ENCODE measurements around the gene PLCB2. TPM values are rescaled to one million over a fixed set of nuclear protein-coding genes. Genes with fewer than 3 reads are reported as not detected.
A peak's percentile ranks its signal among the peaks of the same experiment; 100 is the strongest.

The PLCB2 gene
- total and polyA plus RNA-seq, 9 of the 15 experiments (the other 6 are each of a cell fraction or from before 2014, with no cell fraction given): 0.37 to 12.3 (median 8.0) TPM

GRCh38 chr15:40323239-40323952 lies 15.7 kb upstream of the PLCB2 start, which contains the start of gene INAFM2 (continued):
- TF ChIP-seq STAG1 (CRISPR knock-in tag; IDR thresholded peaks at IDR 0.05; ENCODE audit: borderline replicate concordance): 0 out of 2 replicates have a peak, but pooled peaks have one; percentile 13
- no peak for TF ChIP-seq PHB (CRISPR knock-in tag; IDR thresholded peaks at IDR 0.05)
- TF ChIP-seq ZNF584 (CRISPR knock-in tag; IDR thresholded peaks at IDR 0.05; ENCODE audit: low read depth): no peak
- TF ChIP-seq TAF7 (tag; IDR thresholded peaks at IDR 0.05): no peak
- TF ChIP-seq, protein P1, sequence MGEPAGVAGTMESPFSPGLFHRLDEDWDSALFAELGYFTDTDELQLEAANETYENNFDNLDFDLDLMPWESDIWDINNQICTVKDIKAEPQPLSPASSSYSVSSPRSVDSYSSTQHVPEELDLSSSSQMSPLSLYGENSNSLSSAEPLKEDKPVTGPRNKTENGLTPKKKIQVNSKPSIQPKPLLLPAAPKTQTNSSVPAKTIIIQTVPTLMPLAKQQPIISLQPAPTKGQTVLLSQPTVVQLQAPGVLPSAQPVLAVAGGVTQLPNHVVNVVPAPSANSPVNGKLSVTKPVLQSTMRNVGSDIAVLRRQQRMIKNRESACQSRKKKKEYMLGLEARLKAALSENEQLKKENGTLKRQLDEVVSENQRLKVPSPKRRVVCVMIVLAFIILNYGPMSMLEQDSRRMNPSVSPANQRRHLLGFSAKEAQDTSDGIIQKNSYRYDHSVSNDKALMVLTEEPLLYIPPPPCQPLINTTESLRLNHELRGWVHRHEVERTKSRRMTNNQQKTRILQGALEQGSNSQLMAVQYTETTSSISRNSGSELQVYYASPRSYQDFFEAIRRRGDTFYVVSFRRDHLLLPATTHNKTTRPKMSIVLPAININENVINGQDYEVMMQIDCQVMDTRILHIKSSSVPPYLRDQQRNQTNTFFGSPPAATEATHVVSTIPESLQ (CRISPR knock-in tag; IDR thresholded peaks at IDR 0.05): peak; percentile 98
- no peak for TF ChIP-seq FOS (IDR thresholded peaks at IDR 0.05; ENCODE audit: extremely low read depth, insufficient read length)
- TF ChIP-seq YBX1 (IDR thresholded peaks at IDR 0.05): no peak
- peak; percentile 52; the same call in 1 of the 2 replicates for TF ChIP-seq KAT7 (CRISPR knock-in tag; IDR thresholded peaks at IDR 0.05; ENCODE audit: borderline replicate concordance)
- no peak for TF ChIP-seq EZH2 (IDR thresholded peaks at IDR 0.05; ENCODE audit: borderline replicate concordance, low read depth, low read length)
- no peak for TF ChIP-seq ZNF175 (CRISPR knock-in tag; IDR thresholded peaks at IDR 0.05; ENCODE audit: low read depth)
- TF ChIP-seq RNF2 (IDR thresholded peaks at IDR 0.05): peak; percentile 96
- 0 out of 2 replicates have a peak, but pooled peaks have one; percentile 36 for TF ChIP-seq ZHX1 (conservative IDR thresholded peaks at IDR 0.05; ENCODE audit: low read length)
- no peak for TF ChIP-seq NCOA4 (IDR thresholded peaks at IDR 0.05; ENCODE audit: partially characterized antibody)
- TF ChIP-seq, protein P2, sequence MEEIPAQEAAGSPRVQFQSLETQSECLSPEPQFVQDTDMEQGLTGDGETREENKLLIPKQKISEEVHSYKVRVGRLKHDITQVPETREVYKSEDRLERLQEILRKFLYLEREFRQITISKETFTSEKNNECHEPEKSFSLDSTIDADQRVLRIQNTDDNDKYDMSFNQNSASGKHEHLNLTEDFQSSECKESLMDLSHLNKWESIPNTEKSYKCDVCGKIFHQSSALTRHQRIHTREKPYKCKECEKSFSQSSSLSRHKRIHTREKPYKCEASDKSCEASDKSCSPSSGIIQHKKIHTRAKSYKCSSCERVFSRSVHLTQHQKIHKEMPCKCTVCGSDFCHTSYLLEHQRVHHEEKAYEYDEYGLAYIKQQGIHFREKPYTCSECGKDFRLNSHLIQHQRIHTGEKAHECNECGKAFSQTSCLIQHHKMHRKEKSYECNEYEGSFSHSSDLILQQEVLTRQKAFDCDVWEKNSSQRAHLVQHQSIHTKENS (CRISPR knock-in tag; IDR thresholded peaks at IDR 0.05): no peak
- TF ChIP-seq MCM7 (IDR thresholded peaks at IDR 0.05): no peak
- TF ChIP-seq U2AF2 (optimal IDR thresholded peaks at IDR 0.05; ENCODE audit: low read depth, low read length): no peak
- no peak for TF ChIP-seq SMAD2 (IDR thresholded peaks at IDR 0.05; ENCODE audit: low read depth, low read length)
- no peak for TF ChIP-seq SRSF9 (IDR thresholded peaks at IDR 0.05; ENCODE audit: borderline replicate concordance, low read depth, low read length)
- 0 out of 2 replicates have a peak, but pooled peaks have one; percentile 27 for TF ChIP-seq ATF1 (CRISPR knock-in tag; IDR thresholded peaks at IDR 0.05)
- peak; percentile 84 for TF ChIP-seq ATF1 (tag; IDR thresholded peaks at IDR 0.05)
- no peak for TF ChIP-seq SMARCA4 (IDR thresholded peaks at IDR 0.05)
- no peak for TF ChIP-seq HDAC2 (IDR thresholded peaks at IDR 0.05)
- TF ChIP-seq ZKSCAN3 (CRISPR knock-in tag; IDR thresholded peaks at IDR 0.05): no peak
- no peak for TF ChIP-seq ZKSCAN8 (CRISPR knock-in tag; IDR thresholded peaks at IDR 0.05)
- peak; percentile 71; the same call in 1 of the 2 replicates for TF ChIP-seq XRCC5 (IDR thresholded peaks at IDR 0.05; ENCODE audit: low read depth, low read length)
